GM18505 (cell line): ENCODE results near the gene HYI.
"Not testable (repeated sequence)": the region's sequence is repeated elsewhere in the genome, so short reads cannot be mapped to it uniquely, and the experiment has no call there.

Source experiments
- ATAC-seq: cut with Tn5 transposase; IDR thresholded peaks from one replicate; pipeline ENCODE4 v1.9.1; 2021; ENCODE audit not compliant: unreplicated experiment
- POLR2A ChIP-seq: IDR thresholded peaks from 4 replicates; pipeline ENCODE4 v1.6.1; 2011; ENCODE audit warnings: borderline replicate concordance; ENCODE audit not compliant: insufficient read depth, insufficient read length; ENCODE audit errors: extremely low read depth

The HYI gene

DNA sequence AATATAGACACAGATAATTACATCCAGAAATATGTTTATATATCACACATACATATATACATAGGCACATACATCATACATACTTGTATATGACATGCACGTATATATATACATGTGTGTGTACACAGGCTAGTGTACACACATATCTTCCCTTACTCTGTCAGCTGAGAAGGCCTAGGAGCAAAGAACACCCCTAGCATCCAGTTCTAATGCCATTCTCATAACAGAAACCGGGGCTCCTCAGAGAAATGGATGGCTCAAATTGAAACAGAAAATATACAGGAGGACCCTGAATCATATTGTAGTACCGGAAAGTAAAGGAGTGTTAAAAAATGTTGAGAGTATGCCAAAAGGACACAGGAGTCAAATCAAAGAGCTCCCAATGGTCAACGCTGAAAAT lies 19.7 kb upstream of the HYI start:
- TF ChIP-seq POLR2A = no peak
- no peak for ATAC-seq

GRCh38 chr1:43472463-43473151 lies 18.9 kb upstream of the HYI start:
- not testable (repeated sequence) for ATAC-seq

GRCh38 chr1:43472087-43472462 lies 18.3 kb upstream of the HYI start:
- no peak for ATAC-seq
- no peak for TF ChIP-seq POLR2A

- no peak for TF ChIP-seq POLR2A
- ATAC-seq = no peak
Measured at GRCh38 chr1:43469932-43470331, 16.2 kb upstream of the HYI start.

DNA sequence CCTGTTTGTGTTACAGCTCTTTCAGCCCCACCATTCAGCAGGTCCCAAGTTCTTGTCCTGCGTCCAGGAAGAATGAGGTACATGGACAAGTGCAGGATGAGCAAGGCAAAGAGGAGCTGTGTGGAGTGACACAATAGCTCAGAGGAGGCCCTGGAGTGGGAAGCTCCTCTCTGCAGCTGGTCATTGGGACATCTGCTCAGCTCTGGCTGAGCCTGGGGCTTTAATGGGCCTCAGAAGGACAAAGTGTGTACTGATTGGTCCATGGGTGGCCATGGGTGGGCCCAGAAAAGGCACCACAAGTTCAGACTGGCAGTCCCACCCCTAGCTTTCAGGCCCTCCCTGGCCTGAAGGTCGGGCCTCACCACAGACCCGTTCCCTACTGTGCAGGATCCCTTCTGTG lies 14.7 kb upstream of the HYI start:
- TF ChIP-seq POLR2A = no peak
- no peak for ATAC-seq

GRCh38 chr1:43466403-43466802 lies 12.7 kb upstream of the HYI start:
- no peak for TF ChIP-seq POLR2A
- no peak for ATAC-seq

DNA sequence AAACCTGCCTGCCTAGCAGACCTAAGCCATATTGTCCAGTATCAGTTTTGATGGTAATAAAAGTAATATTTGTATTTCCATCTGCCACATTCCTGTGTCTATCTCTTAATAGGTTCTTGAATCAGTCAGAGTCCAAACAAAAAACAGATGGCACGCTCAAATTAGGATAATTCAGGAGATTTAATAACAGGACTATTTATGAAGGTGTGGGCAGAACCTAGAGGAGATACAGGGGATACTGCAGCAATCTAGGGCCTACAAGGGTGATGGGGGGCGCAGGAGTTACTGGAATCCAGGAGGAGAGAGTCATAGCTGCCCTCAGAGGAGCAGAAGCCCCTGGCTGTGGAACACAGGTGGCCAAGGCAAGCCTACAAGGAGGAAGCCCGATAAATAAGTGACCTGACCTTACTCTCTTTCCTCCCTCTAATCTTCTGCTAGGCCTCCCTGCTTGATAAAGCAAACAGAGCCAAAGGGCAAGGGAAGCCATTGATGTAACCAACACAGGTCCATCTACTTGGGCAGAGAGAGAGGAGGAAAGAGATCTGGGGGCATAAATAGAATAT lies 11.9 kb upstream of the HYI start:
- no peak for TF ChIP-seq POLR2A
- no peak for ATAC-seq

DNA sequence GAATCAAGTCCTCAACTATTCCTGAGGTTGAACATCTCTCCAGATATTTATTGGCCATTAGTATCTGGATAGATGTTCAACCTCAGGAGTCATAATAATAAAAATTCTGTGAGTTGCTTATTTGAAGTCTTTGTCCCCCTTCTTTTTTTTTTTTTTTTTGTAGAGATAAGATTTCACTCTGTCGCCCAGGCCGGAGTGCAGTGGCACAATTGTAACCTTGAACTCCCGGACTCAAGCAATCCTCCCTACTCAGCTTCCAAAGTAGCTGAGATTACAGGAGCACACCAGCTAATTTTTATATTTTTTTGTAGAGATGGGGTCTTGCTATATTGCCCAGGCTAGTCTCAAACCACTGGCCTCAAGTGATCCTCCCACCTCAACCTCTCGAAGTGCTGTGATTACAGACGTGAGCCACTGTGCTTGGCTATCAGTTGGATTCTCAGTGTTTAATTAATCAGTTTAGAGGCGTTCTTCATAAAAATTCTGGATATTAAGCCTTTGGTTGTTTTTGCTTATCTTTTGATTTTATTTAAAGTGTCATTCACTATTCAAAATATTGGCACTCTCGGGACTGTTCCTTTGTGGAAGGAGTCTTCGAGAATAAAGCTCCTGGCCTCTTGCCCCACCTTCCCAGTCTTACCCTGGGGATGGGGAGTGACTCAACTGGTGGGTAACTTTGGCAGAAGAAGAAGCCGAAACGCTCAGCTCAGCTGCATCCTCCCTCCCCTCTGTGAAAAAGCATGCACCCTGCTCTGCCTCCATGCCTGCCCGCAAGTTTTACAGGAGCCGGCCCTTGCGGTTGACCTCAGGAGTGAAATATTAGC lies 11.2 kb upstream of the HYI start:
- no peak for ATAC-seq
- TF ChIP-seq POLR2A = no peak

GRCh38 chr1:43463479-43463878 lies 9.7 kb upstream of the HYI start:
- no peak for TF ChIP-seq POLR2A

GRCh38 chr1:43460988-43461693 lies 7.4 kb upstream of the HYI start:
- no peak for TF ChIP-seq POLR2A
- ATAC-seq = no peak

More at GRCh38 chr1:43463479-43463878, 9.7 kb upstream of the HYI start:
- no peak for ATAC-seq

GRCh38 chr1:43458379-43458778 lies 4.6 kb upstream of the HYI start:
- ATAC-seq = not testable (repeated sequence)

GRCh38 chr1:43455213-43455889 lies 1.6 kb upstream of the HYI start:
- no peak for ATAC-seq
- no peak for TF ChIP-seq POLR2A
